HG03025 (cell line): ENCODE results near the gene PTN.
"Not testable (repeated sequence)": the region's sequence is repeated elsewhere in the genome, so short reads cannot be mapped to it uniquely, and the experiment has no call there.

Experiments
- ATAC-seq: cut with Tn5 transposase; IDR thresholded peaks from one replicate; pipeline ENCODE4 v1.9.1; 2021; ENCODE audit warnings: mild to moderate bottlenecking, moderate library complexity; ENCODE audit not compliant: unreplicated experiment, low FRiP score

The PTN gene

GRCh38 chr7:137269240-137269639 lies 74.3 kb downstream of the PTN start:
- no peak for ATAC-seq

GRCh38 chr7:137268001-137268865 lies 75.3 kb downstream of the PTN start:
- ATAC-seq: not testable (repeated sequence)

- no peak for ATAC-seq
Measured at GRCh38 chr7:137266764-137267163, 76.8 kb downstream of the PTN start.

- not testable (repeated sequence) for ATAC-seq
Measured at GRCh38 chr7:137265480-137265879, 78.1 kb downstream of the PTN start.

GRCh38 chr7:137262599-137262998 lies 80.9 kb downstream of the PTN start:
- ATAC-seq: no peak

GRCh38 chr7:137258552-137258951 lies 85.0 kb downstream of the PTN start:
- ATAC-seq: no peak

- ATAC-seq: no peak
Measured at GRCh38 chr7:137254766-137255165, 88.8 kb downstream of the PTN start.

GRCh38 chr7:137245890-137246289 lies 97.6 kb downstream of the PTN start:
- no peak for ATAC-seq

- no peak for ATAC-seq
Measured at GRCh38 chr7:137245186-137245585, 98.3 kb downstream of the PTN start.

- ATAC-seq: no peak
Measured at GRCh38 chr7:137243741-137244140, 99.8 kb downstream of the PTN start.

- ATAC-seq: no peak
Measured at GRCh38 chr7:137242616-137243015, 100.9 kb downstream of the PTN start.

- ATAC-seq: no peak
Measured at GRCh38 chr7:137241655-137242360, 101.7 kb downstream of the PTN start.

- not testable (repeated sequence) for ATAC-seq
Measured at GRCh38 chr7:137239186-137239585, 104.3 kb downstream of the PTN start.

- no peak for ATAC-seq
Measured at GRCh38 chr7:137235434-137235833, 108.1 kb downstream of the PTN start.

- ATAC-seq: no peak
Measured at GRCh38 chr7:137231167-137231566, 112.4 kb downstream of the PTN start.

GRCh38 chr7:137221467-137221866 lies 122.1 kb downstream of the PTN start:
- ATAC-seq: no peak

- ATAC-seq: no peak
Measured at GRCh38 chr7:137213744-137214143, 129.8 kb downstream of the PTN start.

GRCh38 chr7:137209151-137209817 lies 134.2 kb downstream of the PTN start:
- no peak for ATAC-seq

GRCh38 chr7:137206770-137207169 lies 136.8 kb downstream of the PTN start:
- no peak for ATAC-seq

- ATAC-seq: no peak
Measured at GRCh38 chr7:137204246-137204645, 139.3 kb downstream of the PTN start.

GRCh38 chr7:137203351-137203750 lies 140.2 kb downstream of the PTN start:
- no peak for ATAC-seq
